ENCODE measurements around the gene ELMO1. TPM values are rescaled to one million over a fixed set of nuclear protein-coding genes. Genes with fewer than 3 reads are reported as not detected.

The ELMO1 gene
- total and polyA plus RNA-seq, 12 donors = 7.5 to 46.8 (median 14.9) TPM

DNA sequence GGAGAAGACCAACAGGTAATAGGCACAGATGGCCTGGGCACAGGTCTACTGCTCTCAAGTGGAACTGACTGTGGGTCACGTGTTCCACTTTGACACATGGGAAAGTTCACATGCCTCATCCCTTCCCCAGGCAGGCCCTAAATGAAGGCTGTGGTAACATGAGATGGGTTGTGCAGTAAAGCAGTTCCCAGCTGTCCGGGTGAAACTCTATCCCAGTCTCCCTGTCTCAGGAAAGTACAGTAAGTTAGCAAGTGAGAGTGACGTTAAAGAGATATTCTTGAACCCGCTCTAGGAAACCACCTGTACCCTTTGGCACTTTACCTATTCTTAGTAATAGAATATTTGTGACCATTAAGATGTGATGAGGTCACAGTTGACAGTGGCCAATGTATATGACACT is 380.6 kb downstream of the ELMO1 start:
- no peaks in the 10 kb centered on the region for H3K9me3 ChIP-seq (replicated peaks in 1 of 3)
- no peak overlapping the region for H3K27ac ChIP-seq
- 84 to 92% (median 86%) methylated on average over 4 of the region's 4 CpGs for WGBS, 4 donors
- no peak overlapping the region for H3K4me3 ChIP-seq
- DNase-seq = no peak
- H3K27me3 ChIP-seq = no peaks in the 10 kb centered on the region
- TF ChIP-seq, protein P1, sequence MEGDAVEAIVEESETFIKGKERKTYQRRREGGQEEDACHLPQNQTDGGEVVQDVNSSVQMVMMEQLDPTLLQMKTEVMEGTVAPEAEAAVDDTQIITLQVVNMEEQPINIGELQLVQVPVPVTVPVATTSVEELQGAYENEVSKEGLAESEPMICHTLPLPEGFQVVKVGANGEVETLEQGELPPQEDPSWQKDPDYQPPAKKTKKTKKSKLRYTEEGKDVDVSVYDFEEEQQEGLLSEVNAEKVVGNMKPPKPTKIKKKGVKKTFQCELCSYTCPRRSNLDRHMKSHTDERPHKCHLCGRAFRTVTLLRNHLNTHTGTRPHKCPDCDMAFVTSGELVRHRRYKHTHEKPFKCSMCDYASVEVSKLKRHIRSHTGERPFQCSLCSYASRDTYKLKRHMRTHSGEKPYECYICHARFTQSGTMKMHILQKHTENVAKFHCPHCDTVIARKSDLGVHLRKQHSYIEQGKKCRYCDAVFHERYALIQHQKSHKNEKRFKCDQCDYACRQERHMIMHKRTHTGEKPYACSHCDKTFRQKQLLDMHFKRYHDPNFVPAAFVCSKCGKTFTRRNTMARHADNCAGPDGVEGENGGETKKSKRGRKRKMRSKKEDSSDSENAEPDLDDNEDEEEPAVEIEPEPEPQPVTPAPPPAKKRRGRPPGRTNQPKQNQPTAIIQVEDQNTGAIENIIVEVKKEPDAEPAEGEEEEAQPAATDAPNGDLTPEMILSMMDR (IDR thresholded peaks at IDR 0.05) = no peak
- no peak for TF ChIP-seq POLR2A (IDR thresholded peaks at IDR 0.05)
- intact Hi-C loops (cut with DNase I) = no loop called here
- H3K36me3 ChIP-seq (replicated peaks in 1 of 2) = no peaks in the 10 kb centered on the region
- H3K4me1 ChIP-seq (replicated peaks in 1 of 2) = no peaks in the 10 kb centered on the region

DNA sequence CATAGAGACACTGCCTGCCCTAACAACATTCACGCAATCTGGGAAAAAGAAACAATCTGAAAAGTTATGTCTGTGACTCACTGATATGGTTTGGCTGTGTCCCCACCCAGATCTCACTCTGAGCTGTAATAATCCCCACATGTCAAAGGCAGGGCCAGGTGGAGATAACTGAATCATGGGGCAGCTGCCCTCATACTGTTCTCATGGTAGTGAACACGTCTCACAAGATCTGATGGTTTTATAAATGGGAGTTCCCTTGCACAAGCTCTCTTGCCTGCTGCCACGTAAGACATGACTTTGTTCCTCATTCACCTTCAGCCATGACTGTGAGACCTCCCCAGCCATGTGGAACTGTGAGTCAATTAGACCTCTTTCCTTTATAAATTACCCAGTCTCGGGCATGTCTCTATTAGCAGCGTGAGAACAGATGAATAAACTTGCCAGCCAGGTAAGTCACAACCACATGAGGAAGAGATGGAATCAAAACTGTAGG is 382.8 kb downstream of the ELMO1 start:
- TF ChIP-seq, protein P1 (IDR thresholded peaks at IDR 0.05) = no peak
- no peak for TF ChIP-seq POLR2A (IDR thresholded peaks at IDR 0.05)
- H3K27me3 ChIP-seq = no peaks in the 10 kb centered on the region
- no peaks in the 10 kb centered on the region for H3K9me3 ChIP-seq (replicated peaks in 1 of 3)
- DNase-seq = no peak
- H3K4me3 ChIP-seq = no peak overlapping the region
- intact Hi-C loops (cut with DNase I) = no loop called here
- 89 to 95% (median 91%) methylated on average over 5 of the region's 5 CpGs for WGBS, 4 donors
- H3K4me1 ChIP-seq (replicated peaks in 1 of 2) = no peaks in the 10 kb centered on the region
- H3K36me3 ChIP-seq (replicated peaks in 1 of 2) = no peaks in the 10 kb centered on the region
- H3K27ac ChIP-seq = no peak overlapping the region

DNA sequence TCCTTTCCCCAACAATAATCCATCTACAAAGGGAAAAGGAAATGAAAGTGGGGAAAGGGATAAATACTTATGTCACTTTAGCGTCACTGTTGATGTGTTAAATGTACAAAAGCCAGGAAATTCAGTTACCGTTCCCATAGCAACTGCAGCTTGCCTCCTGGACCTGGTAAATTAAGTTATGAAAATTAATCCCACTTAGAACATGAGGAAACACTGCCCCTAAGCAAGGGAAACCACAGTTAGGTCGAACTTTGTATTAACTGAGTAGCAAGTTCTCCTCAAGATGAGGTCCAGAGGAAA is 386.2 kb downstream of the ELMO1 start:
- Histone ChIP-seq H3K4me1 (replicated peaks in 1 of 2) (no peaks in the 10 kb centered on the region), H3K27ac (no peak overlapping the region), H3K36me3 (replicated peaks in 1 of 2) (no peaks in the 10 kb centered on the region), H3K27me3 (no peaks in the 10 kb centered on the region), H3K9me3 (replicated peaks in 1 of 3) (no peaks in the 10 kb centered on the region), H3K4me3 (no peak overlapping the region)
- TF ChIP-seq POLR2A (IDR thresholded peaks at IDR 0.05) = no peak
- TF ChIP-seq, protein P1 (IDR thresholded peaks at IDR 0.05) = no peak
- 73 to 89% (median 77%) methylated on average over 2 to 3 of the region's 3 CpGs for WGBS, 4 donors
- intact Hi-C loops (cut with DNase I) = no loop called here
- peak in 1 of 7 donors; percentile 65 for DNase-seq

DNA sequence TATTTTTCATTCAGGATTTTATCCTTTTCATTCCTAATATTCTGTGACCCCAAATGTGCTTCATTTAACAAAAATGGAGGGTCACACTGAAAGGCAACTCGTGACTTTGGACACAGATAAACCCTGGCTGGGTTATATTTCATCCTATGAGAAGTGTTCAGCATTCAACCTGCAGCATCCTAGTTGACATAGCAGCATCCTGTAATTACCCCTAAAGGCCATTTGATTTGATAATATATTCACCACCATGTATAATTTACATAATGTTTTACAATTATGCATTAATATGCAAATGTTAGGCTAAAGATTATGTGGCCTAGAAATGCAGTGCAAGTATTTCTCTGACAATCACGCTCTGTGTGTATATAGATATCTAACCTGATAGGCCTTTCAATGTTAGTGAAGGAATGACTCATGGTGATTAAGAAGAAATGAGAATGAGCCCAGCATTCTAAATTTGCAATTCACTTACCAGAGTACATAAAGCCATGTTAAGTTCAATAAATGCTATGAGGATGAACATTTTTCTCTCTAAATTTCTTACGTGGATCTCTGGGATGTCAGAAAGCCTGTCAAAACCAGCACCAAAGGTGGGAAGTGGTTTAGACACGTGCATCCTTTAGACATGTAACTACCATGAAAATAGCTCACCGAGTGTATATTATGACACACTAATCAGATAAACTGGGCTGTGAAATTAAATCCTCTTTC is 386.7 kb downstream of the ELMO1 start:
- no peak for DNase-seq
- intact Hi-C loops (cut with DNase I) = no loop called here
- Histone ChIP-seq H3K9me3 (replicated peaks in 1 of 3) (no peaks in the 10 kb centered on the region), H3K36me3 (replicated peaks in 1 of 2) (no peaks in the 10 kb centered on the region), H3K27me3 (no peaks in the 10 kb centered on the region), H3K4me3 (no peak overlapping the region), H3K27ac (peak overlapping the region in 1 of 5 donors; percentile 10), H3K4me1 (replicated peaks in 1 of 2) (no peaks in the 10 kb centered on the region)
- WGBS, 4 donors = 73 to 88% (median 74%) methylated on average over 5 of the region's 5 CpGs
- TF ChIP-seq POLR2A (IDR thresholded peaks at IDR 0.05) = no peak
- TF ChIP-seq, protein P1 (IDR thresholded peaks at IDR 0.05) = no peak

Measured in adrenal gland (tissue), 12 donors.